K562 (cell line): ENCODE measurements around the gene STK36. TPM values are rescaled to one million over a fixed set of nuclear protein-coding genes. Genes with fewer than 3 reads are reported as not detected.

Experiments
- ARHGAP35 ChIP-seq: fragments of 450-650 bp; IDR thresholded peaks from 2 replicates; pipeline ENCODE4 v1.6.1; 2018; ENCODE audit not compliant: partially characterized antibody
- ASH1L ChIP-seq: fragments of 450-650 bp; IDR thresholded peaks from 2 replicates; pipeline ENCODE4 v1.6.1; 2018; ENCODE audit warnings: borderline replicate concordance, mild to moderate bottlenecking, low read depth; ENCODE audit not compliant: partially characterized antibody
- ATF3 ChIP-seq, 2 experiments: fragments of 450-650 bp in 1 of 2; sonication (generic) in 1 of 2; formaldehyde crosslinking in 1 of 2; IDR thresholded peaks in 1 of 2; conservative IDR thresholded peaks in 1 of 2; 2 replicates each; pipeline versions ENCODE4 v1.6.1 to v1.8.1; 2016 to 2023; ENCODE audit warnings: mild to moderate bottlenecking in 2 of 2, moderate library complexity in 2 of 2, inconsistent platforms in 1 of 2, missing genetic modification reagents in 1 of 2
- CAMTA2 ChIP-seq: fragments of 250-450 bp; sonication (Bioruptor Pico); conservative IDR thresholded peaks from 2 replicates; pipeline ENCODE4 v1.5.1; 2022
- GATA2 ChIP-seq: sonication (generic); formaldehyde crosslinking; IDR thresholded peaks from 2 replicates; pipeline ENCODE4 v1.4.0; 2020; ENCODE audit warnings: mild to moderate bottlenecking, missing genetic modification reagents
- HEY1 ChIP-seq: fragments of 250-450 bp; sonication (Bioruptor Pico); IDR thresholded peaks from 2 replicates; pipeline ENCODE4 v1.5.0; 2020; ENCODE audit warnings: mild to moderate bottlenecking, moderate library complexity, borderline replicate concordance
- KLF16 ChIP-seq: IDR thresholded peaks from 2 replicates; pipeline ENCODE4 v1.6.1; 2016; ENCODE audit warnings: antibody characterized with exemption
- MTA2 ChIP-seq: fragments of 450-650 bp; IDR thresholded peaks from 2 replicates; pipeline ENCODE4 v1.6.1; 2016; ENCODE audit warnings: low read depth
- MTA3 ChIP-seq: fragments of 450-650 bp; formaldehyde crosslinking; IDR thresholded peaks from 2 replicates; pipeline ENCODE4 v1.6.1; 2017; ENCODE audit warnings: mild to moderate bottlenecking, borderline replicate concordance
- NR1H2 ChIP-seq: sonication (generic); formaldehyde crosslinking; IDR thresholded peaks from 2 replicates; pipeline ENCODE4 v1.4.0; 2020; ENCODE audit warnings: mild to moderate bottlenecking, missing genetic modification reagents
- PBX2 ChIP-seq, 2 experiments: IDR thresholded peaks in 1 of 2; conservative IDR thresholded peaks in 1 of 2; 2 replicates each; pipeline ENCODE4 v1.6.1; 2016; ENCODE audit warnings: low read depth in 2 of 2, mild to moderate bottlenecking in 1 of 2, missing compliant biosample characterization in 1 of 2, missing genetic modification characterization in 1 of 2, moderate library complexity in 1 of 2
- POLR2B ChIP-seq: fragments of 450-650 bp; IDR thresholded peaks from 2 replicates; pipeline ENCODE4 v1.6.1; 2018; ENCODE audit warnings: low read depth; ENCODE audit not compliant: partially characterized antibody
- RERE ChIP-seq: sonication (generic); formaldehyde crosslinking; IDR thresholded peaks from 2 replicates; pipeline ENCODE4 v1.8.0; 2023; ENCODE audit warnings: missing genetic modification reagents, mild to moderate bottlenecking, borderline replicate concordance
- SMARCB1 ChIP-seq: IDR thresholded peaks from 2 replicates; pipeline ENCODE4 v1.6.1; 2011; ENCODE audit warnings: improper control_type of control experiment, low read depth; ENCODE audit not compliant: insufficient read length
- SMARCE1 ChIP-seq: fragments of 450-650 bp; IDR thresholded peaks from 2 replicates; pipeline ENCODE4 v1.7.1; 2016; ENCODE audit warnings: mild to moderate bottlenecking
- SRF ChIP-seq, 2 experiments: fragments of 250-450, 450-650 bp in 1 of 2; sonication (Bioruptor Pico) in 1 of 2; sonication (generic) in 1 of 2; formaldehyde crosslinking; IDR thresholded peaks; 2 replicates each; pipeline versions ENCODE4 v1.5.0 to v1.5.1; 2020 to 2022; ENCODE audit warnings: mild to moderate bottlenecking in 1 of 2, missing genetic modification reagents in 1 of 2
- STAG1 ChIP-seq: sonication (generic); formaldehyde crosslinking; IDR thresholded peaks from 2 replicates; pipeline ENCODE4 v1.5.0; 2020; ENCODE audit warnings: missing genetic modification reagents, borderline replicate concordance
- U2AF1 ChIP-seq: fragments of 200-400 bp; formaldehyde crosslinking; optimal IDR thresholded peaks from 2 replicates; pipeline ENCODE3; 2017; ENCODE audit warnings: mild to moderate bottlenecking, low read depth, low read length, moderate library complexity
- ZNF134 ChIP-seq: fragments of 250-450 bp; sonication (Bioruptor Pico); conservative IDR thresholded peaks from 2 replicates; pipeline ENCODE4 v1.4.0; 2020
- ZNF24 ChIP-seq: fragments of 450-650 bp; IDR thresholded peaks from 2 replicates; pipeline ENCODE4 v1.6.1; 2016
- polyA plus RNA-seq, 8 experiments: library from polyadenylated mRNA; depleted of rRNA in 4 of 8; stranded (reverse) in 5 of 8; unstranded in 3 of 8; fragments of >200 nt; fragmentation: Nextera tagmentation in 2 of 8; fragmentation: Illumina TruSeq in 1 of 8; extraction: Ambion mirVana in 2 of 8; extraction: Trizol in 1 of 8; gene quantifications; 2 replicates each; pipeline versions ENCODE4 v1.2.1 to v1.2.3, GENCODE V29; 2011 to 2014; ENCODE audit warnings: inconsistent platforms in 1 of 8, missing spikeins in 1 of 8
- total RNA-seq, 7 experiments: library from RNA; depleted of rRNA in 6 of 7; stranded (reverse); fragments of >200 nt in 6 of 7; fragmentation: Illumina TruSeq in 2 of 7; extraction: Trizol in 2 of 7; gene quantifications; 2 replicates each; pipeline versions ENCODE4 v1.2.1 to v1.2.3, GENCODE V29; 2011 to 2021; ENCODE audit warnings: low replicate concordance in 1 of 7

The STK36 gene
- total and polyA plus RNA-seq, 9 of the 15 experiments (the other 6 are each of a cell fraction or from before 2014, with no cell fraction given) = 3.5 to 12.4 (median 6.7) TPM

GRCh38 chr2:218658671-218659257, 13.1 kb upstream of the STK36 start (continued):
- no peak for TF ChIP-seq RERE (CRISPR knock-in tag)
- TF ChIP-seq SRF (CRISPR knock-in tag; IDR thresholded peaks at IDR 0.05) = peak in 1 of 2 experiments; percentile 75; a peak in 2 of 4 replicates
- no peak for TF ChIP-seq PBX2 (CRISPR knock-in tag; IDR thresholded peaks at IDR 0.05; ENCODE audit: low read depth)
- no peak for TF ChIP-seq PBX2 (tag; conservative IDR thresholded peaks at IDR 0.05; ENCODE audit: low read depth)
- TF ChIP-seq SMARCB1 = no peak
- no peak for TF ChIP-seq SMARCE1
- TF ChIP-seq ZNF134 (CRISPR knock-in tag) = no peak
- no peak for TF ChIP-seq HEY1 (CRISPR knock-in tag)
- no peak for TF ChIP-seq ASH1L
- TF ChIP-seq ATF3 (IDR thresholded peaks at IDR 0.05) = 0 out of 2 replicates have a peak, but pooled peaks have one; percentile 20
- TF ChIP-seq ATF3 (CRISPR knock-in tag; conservative IDR thresholded peaks at IDR 0.05) = no peak
- no peak for TF ChIP-seq STAG1
- TF ChIP-seq POLR2B = no peak
- TF ChIP-seq GATA2 = no peak
- TF ChIP-seq ARHGAP35 = no peak
- TF ChIP-seq KLF16 = no peak
- no peak for TF ChIP-seq MTA3
- no peak for TF ChIP-seq CAMTA2 (CRISPR knock-in tag)
- TF ChIP-seq MTA2 = no peak
- TF ChIP-seq NR1H2 (CRISPR knock-in tag) = no peak
- no peak for TF ChIP-seq U2AF1
- no peak for TF ChIP-seq ZNF24
